ENCODE data around the gene MORC4.

MORC4 gene

GRCh38 chrX:106906361-106906760, 93.7 kb downstream of the MORC4 start:
- no peak overlapping the region for H3K4me3 ChIP-seq (ENCODE audit: low read length)
- no peaks in the 10 kb centered on the region for H3K36me3 ChIP-seq (ENCODE audit: control insufficient read depth, low read length)
- no peaks in the 10 kb centered on the region for H3K9me3 ChIP-seq (ENCODE audit: control insufficient read depth, insufficient read depth, low read length)
- no peaks in the 10 kb centered on the region for H3K79me2 ChIP-seq (ENCODE audit: control insufficient read depth, low read length)
- H3K27ac ChIP-seq (ENCODE audit: low read depth, low read length), result no peak overlapping the region
- no peaks in the 10 kb centered on the region for H3K4me1 ChIP-seq (ENCODE audit: control insufficient read depth, low read length)
- H3K4me2 ChIP-seq (ENCODE audit: low read length), result no peak overlapping the region
- no peaks in the 10 kb centered on the region for H4K20me1 ChIP-seq (ENCODE audit: control insufficient read depth, insufficient read depth, low read depth, low read length)
- H3K27me3 ChIP-seq (ENCODE audit: control insufficient read depth, low read length), result no peaks in the 10 kb centered on the region
- H3K9me2 ChIP-seq (replicated peaks; ENCODE audit: control insufficient read depth, low read length), result no peaks in the 10 kb centered on the region
- H3F3A ChIP-seq (ENCODE audit: control insufficient read depth, insufficient read depth), result no peaks in the 10 kb centered on the region
- TF ChIP-seq, protein P1, sequence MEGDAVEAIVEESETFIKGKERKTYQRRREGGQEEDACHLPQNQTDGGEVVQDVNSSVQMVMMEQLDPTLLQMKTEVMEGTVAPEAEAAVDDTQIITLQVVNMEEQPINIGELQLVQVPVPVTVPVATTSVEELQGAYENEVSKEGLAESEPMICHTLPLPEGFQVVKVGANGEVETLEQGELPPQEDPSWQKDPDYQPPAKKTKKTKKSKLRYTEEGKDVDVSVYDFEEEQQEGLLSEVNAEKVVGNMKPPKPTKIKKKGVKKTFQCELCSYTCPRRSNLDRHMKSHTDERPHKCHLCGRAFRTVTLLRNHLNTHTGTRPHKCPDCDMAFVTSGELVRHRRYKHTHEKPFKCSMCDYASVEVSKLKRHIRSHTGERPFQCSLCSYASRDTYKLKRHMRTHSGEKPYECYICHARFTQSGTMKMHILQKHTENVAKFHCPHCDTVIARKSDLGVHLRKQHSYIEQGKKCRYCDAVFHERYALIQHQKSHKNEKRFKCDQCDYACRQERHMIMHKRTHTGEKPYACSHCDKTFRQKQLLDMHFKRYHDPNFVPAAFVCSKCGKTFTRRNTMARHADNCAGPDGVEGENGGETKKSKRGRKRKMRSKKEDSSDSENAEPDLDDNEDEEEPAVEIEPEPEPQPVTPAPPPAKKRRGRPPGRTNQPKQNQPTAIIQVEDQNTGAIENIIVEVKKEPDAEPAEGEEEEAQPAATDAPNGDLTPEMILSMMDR (IDR thresholded peaks at IDR 0.05; ENCODE audit: low read depth, low read length, poor library complexity, severe bottlenecking), result no peak
- TF ChIP-seq EZH2phosphoT487 (IDR thresholded peaks at IDR 0.05; ENCODE audit: borderline replicate concordance, low read length), result no peak

DNA sequence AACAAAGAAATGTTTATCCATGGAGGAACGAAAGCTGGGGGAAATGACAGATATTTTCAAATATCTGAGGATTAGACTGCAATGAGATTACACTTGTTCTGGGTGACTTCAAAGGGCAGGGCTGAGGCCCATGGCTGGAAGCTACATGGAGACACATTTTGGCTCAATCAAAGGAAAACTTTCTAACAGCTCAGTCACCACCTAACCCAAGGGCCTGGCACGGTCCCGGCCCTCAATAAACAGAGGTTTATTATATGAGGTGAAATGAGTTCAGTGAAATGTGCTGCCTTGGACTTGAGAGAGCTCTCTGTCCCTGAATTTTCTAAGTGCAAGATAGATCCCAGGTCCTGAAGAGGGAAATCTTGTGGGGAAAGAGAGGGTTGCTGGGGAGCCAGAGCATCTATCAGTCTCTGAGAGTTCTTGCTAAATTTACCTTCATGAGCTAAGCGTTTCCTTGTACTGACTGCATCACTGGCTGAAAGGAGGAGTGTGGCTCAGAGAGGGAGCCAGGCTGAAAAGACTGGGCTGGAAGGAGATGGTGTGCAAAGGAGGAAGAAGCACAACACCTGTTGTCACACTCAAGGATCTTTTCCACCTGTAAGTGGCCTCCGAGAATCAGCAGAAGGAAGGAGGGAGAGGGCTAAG, 94.8 kb downstream of the MORC4 start:
- Histone ChIP-seq H3K36me3 (ENCODE audit: control insufficient read depth, low read length) (no peaks in the 10 kb centered on the region), H3K4me3 (ENCODE audit: low read length) (no peak overlapping the region), H3K9me3 (ENCODE audit: control insufficient read depth, insufficient read depth, low read length) (no peaks in the 10 kb centered on the region), H3K27me3 (ENCODE audit: control insufficient read depth, low read length) (no peaks in the 10 kb centered on the region), H3K4me2 (ENCODE audit: low read length) (no peak overlapping the region), H4K20me1 (ENCODE audit: control insufficient read depth, insufficient read depth, low read depth, low read length) (no peaks in the 10 kb centered on the region), H3K4me1 (ENCODE audit: control insufficient read depth, low read length) (no peaks in the 10 kb centered on the region), H3K9me2 (replicated peaks; ENCODE audit: control insufficient read depth, low read length) (no peaks in the 10 kb centered on the region), H3K27ac (ENCODE audit: low read depth, low read length) (no peak overlapping the region), H3F3A (ENCODE audit: control insufficient read depth, insufficient read depth) (no peaks in the 10 kb centered on the region), H3K79me2 (ENCODE audit: control insufficient read depth, low read length) (no peaks in the 10 kb centered on the region)
- TF ChIP-seq, protein P1 (IDR thresholded peaks at IDR 0.05; ENCODE audit: low read depth, low read length, poor library complexity, severe bottlenecking), result no peak
- TF ChIP-seq EZH2phosphoT487 (IDR thresholded peaks at IDR 0.05; ENCODE audit: borderline replicate concordance, low read length), result no peak

DNA sequence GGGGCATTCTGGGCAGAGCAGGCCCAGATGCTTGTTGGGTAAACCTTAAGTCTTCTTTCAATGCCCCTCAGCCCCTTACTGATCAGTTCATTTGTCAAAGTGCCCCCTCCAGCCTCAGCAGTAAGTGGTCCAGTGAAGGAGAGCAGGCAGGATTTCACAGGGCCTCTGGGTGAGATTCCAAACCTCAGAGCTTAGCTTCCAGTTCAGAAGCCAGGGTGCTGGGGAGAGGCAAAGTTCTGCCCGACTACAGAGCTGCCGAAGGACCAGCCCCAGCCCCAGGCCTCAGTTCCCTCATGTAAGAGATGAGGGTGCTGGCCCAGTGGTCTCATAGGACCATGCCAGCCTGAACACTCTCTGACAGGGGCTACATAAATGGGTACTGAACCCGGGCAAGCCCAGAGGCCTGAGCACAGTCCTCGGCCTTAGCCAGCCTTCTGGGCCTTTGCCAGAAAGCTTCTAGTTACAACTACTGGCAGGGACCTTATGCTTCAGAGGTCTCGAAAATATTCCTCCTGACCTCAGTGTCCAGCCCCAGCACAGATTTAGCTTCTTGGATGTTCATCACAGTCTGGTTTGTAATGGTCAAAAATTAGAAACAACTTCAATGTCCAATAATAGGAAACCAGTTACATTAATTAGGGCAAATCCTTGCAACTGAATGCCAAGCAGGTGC, 96.0 kb downstream of the MORC4 start:
- H3K27me3 ChIP-seq (ENCODE audit: control insufficient read depth, low read length), result no peaks in the 10 kb centered on the region
- H3K4me2 ChIP-seq (ENCODE audit: low read length), result no peak overlapping the region
- no peaks in the 10 kb centered on the region for H3K9me3 ChIP-seq (ENCODE audit: control insufficient read depth, insufficient read depth, low read length)
- H3K27ac ChIP-seq (ENCODE audit: low read depth, low read length), result no peak overlapping the region
- no peaks in the 10 kb centered on the region for H3K9me2 ChIP-seq (replicated peaks; ENCODE audit: control insufficient read depth, low read length)
- no peaks in the 10 kb centered on the region for H3K36me3 ChIP-seq (ENCODE audit: control insufficient read depth, low read length)
- no peaks in the 10 kb centered on the region for H3K79me2 ChIP-seq (ENCODE audit: control insufficient read depth, low read length)
- TF ChIP-seq, protein P1 (IDR thresholded peaks at IDR 0.05; ENCODE audit: low read depth, low read length, poor library complexity, severe bottlenecking), result no peak
- no peak for TF ChIP-seq EZH2phosphoT487 (IDR thresholded peaks at IDR 0.05; ENCODE audit: borderline replicate concordance, low read length)
- no peaks in the 10 kb centered on the region for H4K20me1 ChIP-seq (ENCODE audit: control insufficient read depth, insufficient read depth, low read depth, low read length)
- no peak overlapping the region for H3K4me3 ChIP-seq (ENCODE audit: low read length)
- no peaks in the 10 kb centered on the region for H3K4me1 ChIP-seq (ENCODE audit: control insufficient read depth, low read length)
- no peaks in the 10 kb centered on the region for H3F3A ChIP-seq (ENCODE audit: control insufficient read depth, insufficient read depth)

All from DOHH2 (cell line).